Pancreas (tissue), 10 donors: ENCODE results near the gene PTPRD. TPM values are rescaled to one million over a fixed set of nuclear protein-coding genes. Genes with fewer than 3 reads are reported as not detected.

Experiments used
- ATAC-seq, 4 donors: fragments of 200-7000 bp; cut with Tn5 transposase; one replicate each; pipeline versions ENCODE4 v1.8.0 to v1.9.1; 2020; ENCODE audit warnings: mild to moderate bottlenecking in 4 of 4, moderate library complexity in 4 of 4
- DNase-seq, 6 donors: peaks; one replicate each; pipeline ENCODE4 v3.0.0-alpha.2; 2020
- FAIRE-seq: peaks from 2 replicates; lab custom pipeline; 2012; peaks lifted over from hg19 to GRCh38; lab: Jason Lieb, UNC
- H3K27ac ChIP-seq, 4 donors: fragments of 200-600 bp; sonication (generic); 1 replicate in 3 of 4; 2 replicates in 1 of 4; pipeline versions ENCODE4 v1.5.0 to v1.8.0; 2020
- H3K27me3 ChIP-seq, 4 donors: fragments of 200-600 bp; one replicate each; pipeline ENCODE4 v1.8.0; 2021
- H3K36me3 ChIP-seq, 3 donors: fragments of 200-600 bp; sonication (generic) in 1 of 3; one replicate each; pipeline versions ENCODE4 v1.5.0 to v1.8.0; 2020 to 2021
- H3K4me1 ChIP-seq, 3 donors: fragments of 200-600 bp; one replicate each; pipeline ENCODE4 v1.8.0; 2021
- H3K4me3 ChIP-seq, 4 donors: fragments of 200-600 bp; sonication (generic) in 2 of 4; one replicate each; pipeline versions ENCODE4 v1.5.0 to v1.8.0; 2020 to 2021
- H3K9me3 ChIP-seq, 4 donors: fragments of 200-600 bp; one replicate each; pipeline ENCODE4 v1.8.0; 2021
- CTCF ChIP-seq, 4 donors: fragments of 200-600 bp; sonication (generic) in 3 of 4; IDR thresholded peaks; one replicate each; pipeline versions ENCODE4 v1.5.0 to v1.8.0; 2021; ENCODE audit warnings: antibody characterized with exemption in 4 of 4
- WGBS, 2 donors: extraction: QIAGEN DNeasy Blood & Tissue Kit; methylation state at CpG; one replicate each; pipeline ENCODE4 v1.1.7; 2013; 5-methylcytosine and 5-hydroxymethylcytosine counted together
- intact Hi-C, 3 donors: fragments of 100-400 bp; cut with DNase I; formaldehyde crosslinking; loops; one replicate each; pipeline versions ENCODE4 v1.11.1 to v1.14.2; 2022
- polyA plus RNA-seq, 2 donors: library from polyadenylated mRNA; stranded (reverse); fragments of 200-250 nt; gene quantifications; one replicate each; pipeline ENCODE4 v1.2.3, GENCODE V29; 2013
- total RNA-seq, 6 donors: library from RNA; stranded (reverse); fragmentation: NEBNext Ultra II Directional in 4 of 6; extraction: Animal tissue kit (Norgen Biotek cat#: 25700) in 4 of 6; gene quantifications; one replicate each; pipeline versions ENCODE4 v1.2.1 to v1.2.4, GENCODE V29; 2021 to 2023
- donor health status: healthy with polysubstance abuse.
- donor health status: DM: no; HTN: no; CAD: no; lungs with moderate emphysema.
- donor health status: DM: no; HTN: no; CAD: no.
- donor health status: control.
- donor health status: control.
- donor health status: Bipolar disorder and iron deficiency.
- donor health status: DM: yes; HTN: yes; CAD: no.
- donor health status: DM: no; HTN: no; CAD: no.
- donor health status: DM: no; HTN: no; CAD: no.
- donor health status: DM: yes; HTN: yes; CAD: no.

The PTPRD gene
- total and polyA plus RNA-seq, 8 donors: 2.1 to 21.7 (median 5.1) TPM

- no peak for DNase-seq
Measured at GRCh38 chr9:8732367-8733075, 1880.3 kb downstream of the PTPRD start.

GRCh38 chr9:8730618-8731017 is 1882.2 kb downstream of the PTPRD start:
- WGBS, 2 donors: 58 to 79% methylated on average over 7 of the region's 7 CpGs

More at GRCh38 chr9:8732367-8733075, 1880.3 kb downstream of the PTPRD start:
- Histone ChIP-seq H3K27ac (no peak overlapping the region), H3K36me3 (no peaks in the 10 kb centered on the region), H3K4me3 (no peak overlapping the region), H3K4me1 (no peaks in the 10 kb centered on the region), H3K9me3 (no peaks in the 10 kb centered on the region), H3K27me3 (no peaks in the 10 kb centered on the region)
- intact Hi-C loops: no loop called here
- TF ChIP-seq CTCF (IDR thresholded peaks at IDR 0.05): no peak
- ATAC-seq: no peak
- no peak for FAIRE-seq
- 46 to 51% methylated on average over 3 of the region's 3 CpGs for WGBS, 2 donors

GRCh38 chr9:8728910-8729309 is 1883.9 kb downstream of the PTPRD start:
- 55 to 63% methylated on average over 2 of the region's 2 CpGs for WGBS, 2 donors
- FAIRE-seq (no peak), ATAC-seq (no peak), DNase-seq (no peak)
- no peaks in the 10 kb centered on the region for H3K36me3 ChIP-seq
- no peak overlapping the region for H3K27ac ChIP-seq
- H3K27me3 ChIP-seq: no peaks in the 10 kb centered on the region
- no peaks in the 10 kb centered on the region for H3K4me1 ChIP-seq
- H3K4me3 ChIP-seq: no peak overlapping the region
- intact Hi-C loops: no loop called here
- H3K9me3 ChIP-seq: no peaks in the 10 kb centered on the region
- no peak for TF ChIP-seq CTCF (IDR thresholded peaks at IDR 0.05)

More at GRCh38 chr9:8730618-8731017, 1882.2 kb downstream of the PTPRD start:
- no peak for DNase-seq
- intact Hi-C loops: no loop called here
- H3K27me3 ChIP-seq: no peaks in the 10 kb centered on the region
- H3K36me3 ChIP-seq: no peaks in the 10 kb centered on the region
- no peak for ATAC-seq
- H3K9me3 ChIP-seq: no peaks in the 10 kb centered on the region
- no peak for FAIRE-seq
- no peaks in the 10 kb centered on the region for H3K4me1 ChIP-seq
- H3K27ac ChIP-seq: no peak overlapping the region
- H3K4me3 ChIP-seq: no peak overlapping the region
- no peak for TF ChIP-seq CTCF (IDR thresholded peaks at IDR 0.05)

- FAIRE-seq (no peak), ATAC-seq (no peak), DNase-seq (no peak)
- H3K36me3 ChIP-seq: no peaks in the 10 kb centered on the region
- intact Hi-C loops: no loop called here
- no peak overlapping the region for H3K27ac ChIP-seq
- H3K4me1 ChIP-seq: no peaks in the 10 kb centered on the region
- no peaks in the 10 kb centered on the region for H3K9me3 ChIP-seq
- TF ChIP-seq CTCF (IDR thresholded peaks at IDR 0.05): no peak
- no peak overlapping the region for H3K4me3 ChIP-seq
- WGBS, 2 donors: 33 to 41% methylated on average over 2 of the region's 2 CpGs
- H3K27me3 ChIP-seq: no peaks in the 10 kb centered on the region
Measured at GRCh38 chr9:8727191-8727590, 1885.6 kb downstream of the PTPRD start.

- intact Hi-C loops: no loop called here
- no peak for TF ChIP-seq CTCF (IDR thresholded peaks at IDR 0.05)
- FAIRE-seq (no peak), DNase-seq (no peak), ATAC-seq (no peak)
- 95% methylated on average over 4 of the region's 4 CpGs for WGBS, 2 donors
- no peak overlapping the region for H3K4me3 ChIP-seq
- H3K27ac ChIP-seq: no peak overlapping the region
- H3K36me3 ChIP-seq: no peaks in the 10 kb centered on the region
- no peaks in the 10 kb centered on the region for H3K4me1 ChIP-seq
- H3K9me3 ChIP-seq: no peaks in the 10 kb centered on the region
- H3K27me3 ChIP-seq: no peaks in the 10 kb centered on the region
Measured at GRCh38 chr9:8726692-8727091, 1886.1 kb downstream of the PTPRD start.
